Transverse colon (tissue), 3 donors: ENCODE measurements around the gene RAP1GDS1.

Experiments used
- CTCF ChIP-seq, 5 experiments: fragments of 200-600 bp in 3 of 5; fragments of 450-650 bp in 2 of 5; sonication (generic) in 3 of 5; IDR thresholded peaks; 1 replicate in 2 of 5; 2 replicates in 3 of 5; pipeline ENCODE4 v1.5.1; 2016 to 2017; ENCODE audit warnings: antibody characterized with exemption in 5 of 5, inconsistent platforms in 3 of 5, mild to moderate bottlenecking in 2 of 5, moderate library complexity in 1 of 5
- EP300 ChIP-seq: sonication (generic); formaldehyde crosslinking; IDR thresholded peaks from one replicate; pipeline ENCODE4 v1.6.1; 2017; ENCODE audit warnings: antibody characterized with exemption, low read depth
- POLR2A ChIP-seq: fragments of 450-650 bp; IDR thresholded peaks from one replicate; pipeline ENCODE4 v1.6.1; 2016; ENCODE audit warnings: antibody characterized with exemption, mild to moderate bottlenecking, moderate library complexity

- TF ChIP-seq CTCF (IDR thresholded peaks at IDR 0.05) (no peak), EP300 (no peak), POLR2A (no peak)
Observed at GRCh38 chr4:98262431-98262830, 1.2 kb downstream of the RAP1GDS1 start.
